Endothelial cell of umbilical vein (primary cell): ENCODE results near the gene ACHE.

Experiments used
- CTCF ChIP-seq, 2 donors: IDR thresholded peaks; 1 replicate in 1 of 2; 2 replicates in 1 of 2; pipeline ENCODE4 v1.5.1; 2011; ENCODE audit warnings: low read length in 2 of 2, mild to moderate bottlenecking in 2 of 2, moderate library complexity in 2 of 2, control low read depth in 1 of 2, inconsistent platforms in 1 of 2, low read depth in 1 of 2; ENCODE audit not compliant: insufficient read depth in 1 of 2; ENCODE audit errors: extremely low read depth in 1 of 2
- EZH2 ChIP-seq: IDR thresholded peaks from 2 replicates; pipeline ENCODE4 v1.6.1; 2012; ENCODE audit warnings: borderline replicate concordance, low read depth, mild to moderate bottlenecking, moderate library complexity, low read length, inconsistent platforms; ENCODE audit not compliant: severe bottlenecking
- MAX ChIP-seq: IDR thresholded peaks from 2 replicates; pipeline ENCODE4 v1.6.1; 2011; ENCODE audit not compliant: insufficient read depth, insufficient read length
- MYC ChIP-seq: IDR thresholded peaks from one replicate; pipeline ENCODE4 v1.6.1; 2011; ENCODE audit warnings: mild to moderate bottlenecking, low read depth, low read length
- POLR2A ChIP-seq: IDR thresholded peaks from 2 replicates; pipeline ENCODE4 v1.6.1; 2012; ENCODE audit warnings: low read depth, mild to moderate bottlenecking, control low read depth, low read length
- POLR2AphosphoS5 ChIP-seq: IDR thresholded peaks from 2 replicates; pipeline ENCODE4 v1.6.1; 2012; ENCODE audit warnings: low read depth, mild to moderate bottlenecking, control low read depth, low read length, moderate library complexity; ENCODE audit not compliant: insufficient read depth

DNA sequence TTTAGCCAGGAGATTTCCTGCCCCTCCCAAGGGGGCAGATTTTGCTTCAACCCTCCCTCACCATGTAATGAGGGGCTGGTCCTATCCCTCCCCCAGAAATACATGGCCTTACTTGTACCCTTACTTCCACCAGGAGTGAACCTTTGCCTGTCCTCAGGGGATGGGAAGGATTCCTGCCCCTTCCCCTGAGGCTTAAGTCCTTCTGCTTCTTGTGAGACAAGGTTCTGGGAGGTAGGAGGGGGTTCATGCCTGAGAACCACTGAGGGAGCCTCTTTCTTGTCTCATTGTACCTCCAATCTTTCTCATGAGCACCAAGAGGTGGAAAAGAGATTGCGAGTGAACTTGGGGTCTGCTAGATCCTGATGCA is 34.1 kb upstream of the ACHE start:
- no peak for TF ChIP-seq POLR2A
- TF ChIP-seq POLR2AphosphoS5, result no peak
- no peak for TF ChIP-seq EZH2
- no peak for TF ChIP-seq MAX
- TF ChIP-seq CTCF (IDR thresholded peaks at IDR 0.05; ENCODE audit: extremely low read depth in 1 of 2, insufficient read depth in 1 of 2, low read depth in 1 of 2, low read length in 2 of 2), result no peak
- no peak for TF ChIP-seq MYC
